ENCODE data around the gene MAP7.

Gene MAP7

DNA sequence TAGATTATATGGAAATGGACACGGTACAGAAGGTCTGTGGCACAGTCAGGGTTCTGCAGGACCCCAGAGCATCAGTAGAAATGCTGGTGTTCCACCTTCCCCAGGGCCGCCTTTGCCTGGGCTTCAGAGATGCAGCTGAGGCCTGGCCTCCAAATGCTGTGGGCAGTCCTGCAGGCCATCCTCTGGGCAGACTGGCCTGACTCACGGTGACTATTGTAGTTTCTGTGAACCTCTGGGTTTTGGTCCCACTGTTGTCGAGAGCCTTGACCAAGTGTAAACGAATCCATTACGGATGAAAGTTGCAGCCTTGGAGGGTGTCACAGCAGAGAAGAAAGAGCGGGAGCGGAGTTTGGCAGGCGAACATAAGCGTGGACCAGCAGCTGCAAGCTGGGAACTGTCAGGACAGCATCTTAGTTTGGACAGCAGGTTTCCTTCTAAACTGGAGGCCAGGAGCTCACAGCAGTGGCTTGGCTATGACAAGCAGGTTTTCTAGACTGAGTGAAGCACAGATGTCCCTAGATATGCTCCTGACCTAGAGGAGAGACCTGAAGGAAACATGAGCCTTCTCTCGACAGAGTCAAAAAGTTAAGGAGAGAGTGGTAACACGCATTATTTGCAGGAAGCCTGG is 214.4 kb downstream of the MAP7 start:
- Mint-ChIP-seq H3K4me3 (no peak overlapping the region), H3K27me3 (no peaks in the 10 kb centered on the region), H3K9me3 (no peaks in the 10 kb centered on the region), H3K4me1 (no peaks in the 10 kb centered on the region), H3K36me3 (no peaks in the 10 kb centered on the region), H3K27ac (no peak overlapping the region)
- no peak for ATAC-seq

- H3K27ac Mint-ChIP-seq = no peak overlapping the region
- H3K4me3 Mint-ChIP-seq = no peak overlapping the region
- H3K36me3 Mint-ChIP-seq = no peaks in the 10 kb centered on the region
- H3K9me3 Mint-ChIP-seq = no peaks in the 10 kb centered on the region
- no peak for ATAC-seq
- H3K4me1 Mint-ChIP-seq = no peaks in the 10 kb centered on the region
- H3K27me3 Mint-ChIP-seq = no peaks in the 10 kb centered on the region
Observed at GRCh38 chr6:136334853-136335252, 215.4 kb downstream of the MAP7 start.

DNA sequence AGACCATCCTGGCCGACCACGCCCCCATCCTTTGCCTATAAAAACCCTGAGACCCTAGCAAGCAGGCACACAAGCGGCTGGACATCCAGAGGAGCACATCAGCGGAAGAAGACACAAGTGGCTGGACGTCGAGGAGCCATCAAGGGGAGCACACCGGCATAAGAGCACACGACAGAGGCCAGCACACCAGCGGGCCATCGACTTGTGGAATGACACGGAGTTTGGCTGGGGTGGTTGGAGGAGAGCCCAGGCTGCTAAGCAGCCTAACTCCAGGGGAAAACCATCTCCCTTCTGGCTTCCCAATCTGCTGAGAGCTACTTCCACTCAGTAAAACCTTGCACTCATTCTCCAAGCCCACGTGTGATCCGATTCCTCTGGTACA is 215.8 kb downstream of the MAP7 start:
- ATAC-seq = no peak
- Mint-ChIP-seq H3K9me3 (no peaks in the 10 kb centered on the region), H3K36me3 (no peaks in the 10 kb centered on the region), H3K4me1 (no peaks in the 10 kb centered on the region), H3K27me3 (no peaks in the 10 kb centered on the region), H3K4me3 (no peak overlapping the region), H3K27ac (no peak overlapping the region)

DNA sequence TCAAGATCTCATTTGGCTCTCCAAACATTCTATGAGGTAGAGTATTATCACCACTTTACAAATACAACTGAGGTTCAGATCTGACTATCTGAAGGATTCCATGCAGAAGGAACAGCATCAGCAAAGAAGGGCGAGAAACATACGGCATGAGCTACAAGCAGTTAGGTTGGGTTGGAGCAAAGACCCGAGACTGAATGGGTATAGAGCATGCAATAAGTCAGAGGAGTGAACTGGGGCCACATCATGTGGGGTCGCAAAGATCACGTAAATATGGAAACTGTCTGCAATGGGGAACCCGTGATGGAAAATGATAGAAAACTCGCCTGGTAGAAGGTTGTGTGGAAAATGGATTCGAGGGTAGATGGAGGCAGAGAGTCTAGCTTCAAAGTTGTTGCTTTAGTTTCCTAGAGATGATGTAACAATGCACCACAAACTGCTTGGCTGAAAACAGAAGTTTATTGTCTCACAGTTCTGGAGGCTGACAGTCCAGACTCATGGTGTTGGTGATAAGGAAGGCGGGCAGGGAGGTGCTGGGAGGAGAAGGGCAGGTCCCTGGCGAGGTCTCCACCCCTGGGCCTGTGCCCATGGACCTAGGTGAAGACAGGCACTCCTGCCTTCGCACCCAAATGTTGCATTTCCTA is 216.3 kb downstream of the MAP7 start:
- Mint-ChIP-seq H3K27me3 (no peaks in the 10 kb centered on the region), H3K27ac (no peak overlapping the region), H3K4me3 (no peak overlapping the region), H3K9me3 (no peaks in the 10 kb centered on the region), H3K36me3 (no peaks in the 10 kb centered on the region), H3K4me1 (no peaks in the 10 kb centered on the region)
- no peak for ATAC-seq

- no peaks in the 10 kb centered on the region for H3K36me3 Mint-ChIP-seq
- H3K4me3 Mint-ChIP-seq = no peak overlapping the region
- no peaks in the 10 kb centered on the region for H3K4me1 Mint-ChIP-seq
Observed at GRCh38 chr6:136331461-136331860, 218.8 kb downstream of the MAP7 start.

DNA sequence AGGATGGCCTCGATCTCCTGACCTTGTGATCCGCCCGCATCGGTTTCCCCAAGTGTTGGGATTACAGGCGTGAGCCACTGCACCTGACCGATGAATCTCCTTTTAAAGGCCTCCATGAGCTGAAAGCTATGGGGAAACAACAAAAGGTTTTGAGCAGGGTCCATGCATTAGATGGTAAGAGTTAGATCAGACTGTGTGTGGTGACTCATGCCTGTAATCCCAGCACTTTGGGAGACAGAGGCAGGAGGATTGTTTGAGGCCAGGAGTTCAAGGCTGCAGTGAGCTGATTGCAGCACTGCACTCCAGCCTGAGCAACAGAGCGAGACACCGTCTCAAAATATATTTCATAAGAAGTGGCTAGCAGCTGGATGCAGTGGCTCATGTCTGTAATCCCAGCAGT is 219.6 kb downstream of the MAP7 start:
- Mint-ChIP-seq H3K36me3 (no peaks in the 10 kb centered on the region), H3K4me3 (no peak overlapping the region), H3K9me3 (no peaks in the 10 kb centered on the region), H3K27me3 (no peaks in the 10 kb centered on the region), H3K27ac (no peak overlapping the region), H3K4me1 (no peaks in the 10 kb centered on the region)
- no peak for ATAC-seq

More at GRCh38 chr6:136331461-136331860, 218.8 kb downstream of the MAP7 start:
- H3K27me3 Mint-ChIP-seq = no peaks in the 10 kb centered on the region
- H3K9me3 Mint-ChIP-seq = no peaks in the 10 kb centered on the region
- H3K27ac Mint-ChIP-seq = no peak overlapping the region
- no peak for ATAC-seq

GRCh38 chr6:136326038-136326553 is 224.1 kb downstream of the MAP7 start:
- Mint-ChIP-seq H3K4me1 (no peaks in the 10 kb centered on the region), H3K9me3 (no peaks in the 10 kb centered on the region)

GRCh38 chr6:136324686-136325380 is 225.4 kb downstream of the MAP7 start:
- H3K4me1 Mint-ChIP-seq = no peaks in the 10 kb centered on the region
- no peak overlapping the region for H3K27ac Mint-ChIP-seq
- H3K36me3 Mint-ChIP-seq = no peaks in the 10 kb centered on the region
- H3K4me3 Mint-ChIP-seq = no peak overlapping the region
- peaks cover 13% of the 10 kb centered on the region for H3K27me3 Mint-ChIP-seq
- ATAC-seq = no peak
- no peaks in the 10 kb centered on the region for H3K9me3 Mint-ChIP-seq

More at GRCh38 chr6:136326038-136326553, 224.1 kb downstream of the MAP7 start:
- H3K27ac Mint-ChIP-seq = no peak overlapping the region
- H3K36me3 Mint-ChIP-seq = no peaks in the 10 kb centered on the region
- no peak for ATAC-seq
- H3K4me3 Mint-ChIP-seq = no peak overlapping the region
- H3K27me3 Mint-ChIP-seq = peaks cover 13% of the 10 kb centered on the region

GRCh38 chr6:136323431-136324112 is 226.7 kb downstream of the MAP7 start:
- H3K27ac Mint-ChIP-seq = no peak overlapping the region
- no peak overlapping the region for H3K4me3 Mint-ChIP-seq
- H3K36me3 Mint-ChIP-seq = no peaks in the 10 kb centered on the region
- H3K9me3 Mint-ChIP-seq = no peaks in the 10 kb centered on the region
- ATAC-seq = no peak
- peaks cover 13% of the 10 kb centered on the region for H3K27me3 Mint-ChIP-seq
- no peaks in the 10 kb centered on the region for H3K4me1 Mint-ChIP-seq

GRCh38 chr6:136319732-136320131 is 230.5 kb downstream of the MAP7 start:
- no peaks in the 10 kb centered on the region for H3K9me3 Mint-ChIP-seq
- no peak overlapping the region for H3K27ac Mint-ChIP-seq
- H3K4me3 Mint-ChIP-seq = no peak overlapping the region
- peaks cover 21% of the 10 kb centered on the region for H3K27me3 Mint-ChIP-seq
- no peaks in the 10 kb centered on the region for H3K36me3 Mint-ChIP-seq
- no peaks in the 10 kb centered on the region for H3K4me1 Mint-ChIP-seq
- ATAC-seq = no peak

- no peaks in the 10 kb centered on the region for H3K36me3 Mint-ChIP-seq
- no peak for ATAC-seq
- H3K27me3 Mint-ChIP-seq = peaks cover 23% of the 10 kb centered on the region
- H3K4me3 Mint-ChIP-seq = no peak overlapping the region
- H3K27ac Mint-ChIP-seq = no peak overlapping the region
- no peaks in the 10 kb centered on the region for H3K9me3 Mint-ChIP-seq
- H3K4me1 Mint-ChIP-seq = no peaks in the 10 kb centered on the region
Observed at GRCh38 chr6:136318676-136319075, 231.5 kb downstream of the MAP7 start.

DNA sequence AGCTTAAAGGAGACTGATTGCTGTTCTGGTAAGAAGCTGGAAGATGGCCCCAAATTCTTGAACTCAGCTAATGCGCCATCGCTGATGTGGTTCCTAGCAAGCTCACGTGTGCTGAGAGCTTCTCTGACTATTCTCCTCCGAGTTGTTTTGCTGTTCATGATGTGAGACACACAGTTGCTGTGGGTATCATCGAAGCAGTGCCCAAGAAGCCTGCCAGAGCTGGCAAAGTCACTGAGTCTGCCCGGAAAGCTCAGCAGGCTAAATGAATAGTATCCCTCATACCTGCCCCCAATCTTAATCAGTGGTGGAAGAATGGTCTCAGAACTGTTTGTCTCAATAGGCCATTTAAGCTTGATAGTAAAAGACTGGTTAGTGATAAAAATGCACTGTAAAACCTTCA is 232.3 kb downstream of the MAP7 start:
- H3K9me3 Mint-ChIP-seq = no peaks in the 10 kb centered on the region

GRCh38 chr6:136317021-136317694 is 233.1 kb downstream of the MAP7 start:
- H3K4me3 Mint-ChIP-seq = no peak overlapping the region
- H3K36me3 Mint-ChIP-seq = no peaks in the 10 kb centered on the region
- no peaks in the 10 kb centered on the region for H3K9me3 Mint-ChIP-seq
- no peak overlapping the region for H3K27ac Mint-ChIP-seq
- peak; percentile 62 for ATAC-seq
- H3K27me3 Mint-ChIP-seq = peaks cover 11% of the 10 kb centered on the region
- H3K4me1 Mint-ChIP-seq = no peaks in the 10 kb centered on the region

More for the DNA sequence above, 232.3 kb downstream of the MAP7 start:
- ATAC-seq = no peak
- H3K4me3 Mint-ChIP-seq = no peak overlapping the region
- no peaks in the 10 kb centered on the region for H3K36me3 Mint-ChIP-seq
- no peak overlapping the region for H3K27ac Mint-ChIP-seq
- peaks cover 16% of the 10 kb centered on the region for H3K27me3 Mint-ChIP-seq
- H3K4me1 Mint-ChIP-seq = no peaks in the 10 kb centered on the region

GRCh38 chr6:136315594-136315993 is 234.6 kb downstream of the MAP7 start:
- Mint-ChIP-seq H3K36me3 (no peaks in the 10 kb centered on the region), H3K27me3 (peaks cover 11% of the 10 kb centered on the region), H3K9me3 (no peaks in the 10 kb centered on the region), H3K27ac (no peak overlapping the region), H3K4me1 (no peaks in the 10 kb centered on the region), H3K4me3 (no peak overlapping the region)
- no peak for ATAC-seq

DNA sequence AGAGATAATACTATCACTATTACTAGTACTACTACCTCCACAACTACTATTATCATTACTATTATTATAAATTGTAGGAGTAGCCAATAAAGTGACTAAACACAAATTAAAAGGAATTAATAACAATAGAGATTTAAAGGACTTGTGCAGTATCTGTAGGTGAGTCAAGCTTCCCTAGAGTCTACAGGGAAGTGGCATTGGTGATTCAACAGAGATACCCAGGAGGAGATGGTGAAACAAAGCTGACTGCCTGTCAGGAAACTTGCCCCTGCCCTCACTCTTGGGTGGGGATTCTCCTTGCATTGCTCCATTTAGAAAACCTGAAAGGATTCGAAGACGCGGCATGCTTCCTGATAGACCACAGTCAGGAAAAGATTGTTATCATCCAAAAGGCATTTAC is 237.2 kb downstream of the MAP7 start:
- peaks cover 11% of the 10 kb centered on the region for H3K27me3 Mint-ChIP-seq
- H3K36me3 Mint-ChIP-seq = no peaks in the 10 kb centered on the region
- no peaks in the 10 kb centered on the region for H3K4me1 Mint-ChIP-seq
- no peaks in the 10 kb centered on the region for H3K9me3 Mint-ChIP-seq
- H3K27ac Mint-ChIP-seq = no peak overlapping the region
- H3K4me3 Mint-ChIP-seq = no peak overlapping the region
- no peak for ATAC-seq
